Activated CD4-positive, alpha-beta memory T cell treated with anti-CD3 and anti-CD28 coated beads, Interleukin-2, amount 10 ng/mL, durations not matched to agents 7 days and 5 days (primary cell): ENCODE data around the gene DSCAM. TPM values are rescaled to one million over a fixed set of nuclear protein-coding genes. Genes with fewer than 3 reads are reported as not detected.

ENCODE experiments used
- CTCF ChIA-PET: fragments of 350-600 bp; sonication (Branson Sonifier 250); formaldehyde crosslinking; loops from one replicate; lab custom pipeline; 2021; ENCODE audit warnings: antibody characterized with exemption, inconsistent platforms; lab: Charles Lee
- POLR2A ChIA-PET: fragments of 350-600 bp; sonication (Branson Sonifier 250); formaldehyde crosslinking; loops from one replicate; lab custom pipeline; 2021; ENCODE audit warnings: antibody characterized with exemption; lab: Charles Lee
- DNase-seq: peaks from one replicate; pipeline ENCODE4 v3.0.0-alpha.2; 2020
- H3K27ac Mint-ChIP-seq: one replicate; pipeline ENCODE4 v1.8.0; 2021; ENCODE audit warnings: mild to moderate bottlenecking, mixed read lengths
- H3K27me3 Mint-ChIP-seq: one replicate; pipeline ENCODE4 v1.8.0; 2021; ENCODE audit warnings: mixed read lengths
- H3K36me3 Mint-ChIP-seq: one replicate; pipeline ENCODE4 v1.8.0; 2021; ENCODE audit warnings: low read depth, mixed read lengths
- H3K4me1 Mint-ChIP-seq: one replicate; pipeline ENCODE4 v1.8.0; 2021; ENCODE audit warnings: mixed read lengths
- H3K4me3 Mint-ChIP-seq: one replicate; pipeline ENCODE4 v1.8.0; 2021; ENCODE audit warnings: mild to moderate bottlenecking, mixed read lengths
- H3K9me3 Mint-ChIP-seq: one replicate; pipeline ENCODE4 v1.8.0; 2021; ENCODE audit warnings: mixed read lengths
- total RNA-seq, 2 experiments: library from RNA; stranded (reverse); gene quantifications; one replicate each; pipeline ENCODE4 v1.2.3, GENCODE V29; 2021

DSCAM gene
- total RNA-seq, 2 experiments from 2014 or later: not detected

- POLR2A ChIA-PET: no interaction called here
- H3K4me3 Mint-ChIP-seq: no peak overlapping the region
- H3K9me3 Mint-ChIP-seq: peaks cover 7% of the 10 kb centered on the region
- H3K27ac Mint-ChIP-seq: no peak overlapping the region
- no peak for DNase-seq
- no peaks in the 10 kb centered on the region for H3K36me3 Mint-ChIP-seq
- CTCF ChIA-PET: no interaction called here
- no peaks in the 10 kb centered on the region for H3K27me3 Mint-ChIP-seq
- no peaks in the 10 kb centered on the region for H3K4me1 Mint-ChIP-seq
Observed at GRCh38 chr21:40152476-40152875, 694.5 kb downstream of the DSCAM start.

GRCh38 chr21:40151611-40152010 is 695.3 kb downstream of the DSCAM start:
- DNase-seq: no peak
- no peak overlapping the region for H3K4me3 Mint-ChIP-seq
- H3K27ac Mint-ChIP-seq: no peak overlapping the region
- ChIA-PET POLR2A (no interaction called here), CTCF (no interaction called here)
- H3K9me3 Mint-ChIP-seq: peaks cover 7% of the 10 kb centered on the region
- H3K4me1 Mint-ChIP-seq: no peaks in the 10 kb centered on the region
- H3K36me3 Mint-ChIP-seq: no peaks in the 10 kb centered on the region
- no peaks in the 10 kb centered on the region for H3K27me3 Mint-ChIP-seq

- Mint-ChIP-seq H3K4me1 (no peaks in the 10 kb centered on the region), H3K4me3 (no peak overlapping the region), H3K27ac (no peak overlapping the region), H3K9me3 (peaks cover 2% of the 10 kb centered on the region), H3K27me3 (no peaks in the 10 kb centered on the region), H3K36me3 (no peaks in the 10 kb centered on the region)
- ChIA-PET POLR2A (no interaction called here), CTCF (no interaction called here)
- DNase-seq: no peak
Observed at GRCh38 chr21:40146216-40146837, 700.6 kb downstream of the DSCAM start.

GRCh38 chr21:40143822-40144525 is 703.0 kb downstream of the DSCAM start:
- Mint-ChIP-seq H3K4me3 (no peak overlapping the region), H3K36me3 (no peaks in the 10 kb centered on the region), H3K27ac (no peak overlapping the region), H3K9me3 (peaks cover 2% of the 10 kb centered on the region), H3K27me3 (no peaks in the 10 kb centered on the region), H3K4me1 (no peaks in the 10 kb centered on the region)
- POLR2A ChIA-PET: no interaction called here
- peak; percentile 29 for DNase-seq
- CTCF ChIA-PET: interaction anchor here (0.7 to 1.4 kb wide), 6 partner anchors 10 to 927 kb away, joined by 3 to 9 read pairs (median 3); no protein-coding TSS in a partner anchor

- no peaks in the 10 kb centered on the region for H3K27me3 Mint-ChIP-seq
- H3K27ac Mint-ChIP-seq: no peak overlapping the region
- H3K4me3 Mint-ChIP-seq: no peak overlapping the region
- ChIA-PET POLR2A (no interaction called here), CTCF (no interaction called here)
- DNase-seq: no peak
- no peaks in the 10 kb centered on the region for H3K4me1 Mint-ChIP-seq
- H3K36me3 Mint-ChIP-seq: no peaks in the 10 kb centered on the region
- H3K9me3 Mint-ChIP-seq: peaks cover 2% of the 10 kb centered on the region
Observed at GRCh38 chr21:40141621-40142020, 705.3 kb downstream of the DSCAM start.

GRCh38 chr21:40140675-40141074 is 706.3 kb downstream of the DSCAM start:
- no peak overlapping the region for H3K27ac Mint-ChIP-seq
- H3K9me3 Mint-ChIP-seq: peaks cover 2% of the 10 kb centered on the region
- no peaks in the 10 kb centered on the region for H3K36me3 Mint-ChIP-seq
- no peaks in the 10 kb centered on the region for H3K27me3 Mint-ChIP-seq
- DNase-seq: no peak
- H3K4me3 Mint-ChIP-seq: no peak overlapping the region
- POLR2A ChIA-PET: no interaction called here
- no peaks in the 10 kb centered on the region for H3K4me1 Mint-ChIP-seq
- CTCF ChIA-PET: no interaction called here

GRCh38 chr21:40139636-40140035 is 707.3 kb downstream of the DSCAM start:
- Mint-ChIP-seq H3K27me3 (no peaks in the 10 kb centered on the region), H3K36me3 (no peaks in the 10 kb centered on the region), H3K4me1 (no peaks in the 10 kb centered on the region), H3K27ac (no peak overlapping the region), H3K9me3 (peaks cover 4% of the 10 kb centered on the region), H3K4me3 (no peak overlapping the region)
- CTCF ChIA-PET: no interaction called here
- no peak for DNase-seq
- POLR2A ChIA-PET: no interaction called here

GRCh38 chr21:40136571-40136970 is 710.4 kb downstream of the DSCAM start:
- H3K9me3 Mint-ChIP-seq: peaks cover 6% of the 10 kb centered on the region
- H3K4me1 Mint-ChIP-seq: no peaks in the 10 kb centered on the region
- CTCF ChIA-PET: no interaction called here
- no peak overlapping the region for H3K4me3 Mint-ChIP-seq
- DNase-seq: no peak
- H3K36me3 Mint-ChIP-seq: no peaks in the 10 kb centered on the region
- H3K27me3 Mint-ChIP-seq: no peaks in the 10 kb centered on the region
- no peak overlapping the region for H3K27ac Mint-ChIP-seq
- POLR2A ChIA-PET: no interaction called here

- H3K9me3 Mint-ChIP-seq: peaks cover 6% of the 10 kb centered on the region
- H3K4me3 Mint-ChIP-seq: no peak overlapping the region
- no peaks in the 10 kb centered on the region for H3K27me3 Mint-ChIP-seq
- ChIA-PET POLR2A (no interaction called here), CTCF (interaction anchor here (2.4 kb wide), 1 partner anchor 9 kb away, joined by 9 read pairs; no protein-coding TSS in a partner anchor)
- no peaks in the 10 kb centered on the region for H3K36me3 Mint-ChIP-seq
- H3K27ac Mint-ChIP-seq: no peak overlapping the region
- H3K4me1 Mint-ChIP-seq: no peaks in the 10 kb centered on the region
- DNase-seq: no peak
Observed at GRCh38 chr21:40134731-40135492, 712.0 kb downstream of the DSCAM start.

- peaks cover 14% of the 10 kb centered on the region for H3K9me3 Mint-ChIP-seq
- H3K27ac Mint-ChIP-seq: no peak overlapping the region
- CTCF ChIA-PET: no interaction called here
- POLR2A ChIA-PET: no interaction called here
- H3K36me3 Mint-ChIP-seq: no peaks in the 10 kb centered on the region
- H3K4me3 Mint-ChIP-seq: no peak overlapping the region
- no peak for DNase-seq
- no peaks in the 10 kb centered on the region for H3K4me1 Mint-ChIP-seq
- no peaks in the 10 kb centered on the region for H3K27me3 Mint-ChIP-seq
Observed at GRCh38 chr21:40130476-40130875, 716.5 kb downstream of the DSCAM start.

- DNase-seq: no peak
- no peaks in the 10 kb centered on the region for H3K4me1 Mint-ChIP-seq
- H3K9me3 Mint-ChIP-seq: peaks cover 11% of the 10 kb centered on the region
- ChIA-PET CTCF (no interaction called here), POLR2A (no interaction called here)
- no peaks in the 10 kb centered on the region for H3K36me3 Mint-ChIP-seq
- no peaks in the 10 kb centered on the region for H3K27me3 Mint-ChIP-seq
- H3K4me3 Mint-ChIP-seq: no peak overlapping the region
- H3K27ac Mint-ChIP-seq: no peak overlapping the region
Observed at GRCh38 chr21:40129809-40130208, 717.1 kb downstream of the DSCAM start.

- Mint-ChIP-seq H3K36me3 (no peaks in the 10 kb centered on the region), H3K27me3 (no peaks in the 10 kb centered on the region), H3K27ac (no peak overlapping the region), H3K9me3 (peaks cover 13% of the 10 kb centered on the region), H3K4me1 (no peaks in the 10 kb centered on the region), H3K4me3 (no peak overlapping the region)
- no peak for DNase-seq
- POLR2A ChIA-PET: no interaction called here
- CTCF ChIA-PET: no interaction called here
Observed at GRCh38 chr21:40128891-40129290, 718.1 kb downstream of the DSCAM start.

- CTCF ChIA-PET: interaction anchor here (1.6 kb wide), 1 partner anchor 603 kb away, joined by 4 read pairs; no protein-coding TSS in a partner anchor
Observed at GRCh38 chr21:40120940-40121575, 725.9 kb downstream of the DSCAM start.

More at GRCh38 chr21:40120940-40121575, 725.9 kb downstream of the DSCAM start:
- no peak for DNase-seq
- H3K36me3 Mint-ChIP-seq: no peaks in the 10 kb centered on the region
- no peaks in the 10 kb centered on the region for H3K27me3 Mint-ChIP-seq
- POLR2A ChIA-PET: no interaction called here
- H3K4me1 Mint-ChIP-seq: no peaks in the 10 kb centered on the region
- no peak overlapping the region for H3K4me3 Mint-ChIP-seq
- H3K9me3 Mint-ChIP-seq: peaks cover 5% of the 10 kb centered on the region
- no peak overlapping the region for H3K27ac Mint-ChIP-seq
